ENCODE results near the gene FMN1.

DNA sequence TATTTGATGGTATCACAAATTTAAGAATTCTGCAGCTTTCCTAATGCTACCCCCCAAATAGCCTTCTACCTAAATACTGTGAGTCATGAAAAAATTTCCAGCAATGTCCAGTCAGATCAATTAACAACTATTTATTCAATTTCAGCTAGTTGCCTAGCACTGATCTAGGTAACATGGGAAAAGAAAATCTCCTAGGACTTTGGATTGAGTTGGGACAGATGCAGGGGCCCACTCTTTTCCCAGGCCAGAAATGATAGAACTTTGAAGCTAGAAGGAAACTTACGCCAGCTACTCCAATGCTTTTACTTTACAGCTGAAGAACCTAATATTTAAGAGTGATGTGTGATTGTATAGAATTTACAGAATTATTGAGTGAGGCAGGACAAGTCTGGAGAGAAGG, 196.3 kb downstream of the FMN1 start:
- TF ChIP-seq EZH2 (IDR thresholded peaks at IDR 0.05) = no peak
- TF ChIP-seq POLR2AphosphoS5 (IDR thresholded peaks at IDR 0.05; ENCODE audit: borderline replicate concordance, low read depth, low read length) = no peak

All from SK-N-MC (cell line).